Stimulated activated memory B cell treated with anti-CD40 and anti-IgM and Interleukin-4, amounts not matched to agents 10 μg/mL and 1 μg/mL and 100 μg/mL, for 72 hours (primary cell): ENCODE results near the gene SCNN1A.
A peak's percentile ranks its signal among the peaks of the same experiment; 100 is the strongest.

Experiments
- ATAC-seq: fragments of 150-1000 bp; cut with Tn5 transposase; 2 replicates; pipeline ENCODE4 v1.10.0; 2021
- H3K27ac Mint-ChIP-seq: one replicate; pipeline ENCODE4 v1.8.0; 2022; ENCODE audit warnings: mild to moderate bottlenecking, mixed read lengths
- H3K27me3 Mint-ChIP-seq: one replicate; pipeline ENCODE4 v1.8.0; 2022; ENCODE audit warnings: mixed read lengths
- H3K36me3 Mint-ChIP-seq: one replicate; pipeline ENCODE4 v1.8.0; 2022; ENCODE audit warnings: mixed read lengths
- H3K4me1 Mint-ChIP-seq: one replicate; pipeline ENCODE4 v1.8.0; 2022; ENCODE audit warnings: mixed read lengths
- H3K4me3 Mint-ChIP-seq: one replicate; pipeline ENCODE4 v1.8.0; 2022; ENCODE audit warnings: mild to moderate bottlenecking, moderate library complexity, mixed read lengths
- H3K9me3 Mint-ChIP-seq: one replicate; pipeline ENCODE4 v1.8.0; 2022; ENCODE audit warnings: mixed read lengths

SCNN1A gene

GRCh38 chr12:6375269-6376078 is at the start of gene SCNN1A:
Gene SCNN1A, minus strand, starts transcription at chr12:6375563. Its CDS starts 780 bp downstream, at chr12:6374783.
- Mint-ChIP-seq H3K36me3 (no peaks in the 10 kb centered on the region), H3K9me3 (no peaks in the 10 kb centered on the region), H3K4me1 (peaks cover 6% of the 10 kb centered on the region), H3K27ac (no peak within 1 kb of the TSS), H3K4me3 (no peak within 1 kb of the TSS), H3K27me3 (peaks cover 73% of the 10 kb centered on the region)
- ATAC-seq = no peak

GRCh38 chr12:6424866-6425265 is 49.5 kb upstream of the SCNN1A start:
- no peaks in the 10 kb centered on the region for H3K27me3 Mint-ChIP-seq

GRCh38 chr12:6424008-6424347 is 48.6 kb upstream of the SCNN1A start:
- Mint-ChIP-seq H3K4me3 (peak overlapping the region; percentile 61), H3K4me1 (peaks cover 43% of the 10 kb centered on the region), H3K36me3 (no peaks in the 10 kb centered on the region), H3K27me3 (no peaks in the 10 kb centered on the region), H3K9me3 (no peaks in the 10 kb centered on the region), H3K27ac (peak overlapping the region; percentile 87)
- no peak for ATAC-seq

More at GRCh38 chr12:6424866-6425265, 49.5 kb upstream of the SCNN1A start:
- H3K9me3 Mint-ChIP-seq = no peaks in the 10 kb centered on the region
- peaks cover 48% of the 10 kb centered on the region for H3K4me1 Mint-ChIP-seq
- no peak overlapping the region for H3K4me3 Mint-ChIP-seq
- peak overlapping the region; percentile 95 for H3K27ac Mint-ChIP-seq
- H3K36me3 Mint-ChIP-seq = no peaks in the 10 kb centered on the region
- ATAC-seq = no peak

- peak; percentile 60 for ATAC-seq
- Mint-ChIP-seq H3K9me3 (no peaks in the 10 kb centered on the region), H3K27me3 (no peaks in the 10 kb centered on the region), H3K4me3 (peak overlapping the region; percentile 61), H3K27ac (peak overlapping the region; percentile 87), H3K4me1 (peaks cover 42% of the 10 kb centered on the region), H3K36me3 (no peaks in the 10 kb centered on the region)
Measured at GRCh38 chr12:6423267-6424007, 48.1 kb upstream of the SCNN1A start.

- Mint-ChIP-seq H3K27me3 (peaks cover 21% of the 10 kb centered on the region), H3K27ac (no peak overlapping the region), H3K36me3 (no peaks in the 10 kb centered on the region), H3K4me3 (no peak overlapping the region), H3K4me1 (peaks cover 25% of the 10 kb centered on the region), H3K9me3 (no peaks in the 10 kb centered on the region)
- ATAC-seq = no peak
Measured at GRCh38 chr12:6420364-6420763, 45.0 kb upstream of the SCNN1A start.

GRCh38 chr12:6418796-6419195 is 43.4 kb upstream of the SCNN1A start:
- Mint-ChIP-seq H3K9me3 (no peaks in the 10 kb centered on the region), H3K4me1 (peaks cover 20% of the 10 kb centered on the region), H3K4me3 (no peak overlapping the region), H3K27ac (no peak overlapping the region), H3K27me3 (peaks cover 37% of the 10 kb centered on the region), H3K36me3 (no peaks in the 10 kb centered on the region)
- no peak for ATAC-seq

- H3K4me3 Mint-ChIP-seq = no peak overlapping the region
- H3K27me3 Mint-ChIP-seq = peaks cover 41% of the 10 kb centered on the region
- H3K4me1 Mint-ChIP-seq = peaks cover 14% of the 10 kb centered on the region
- peak overlapping the region; percentile 17 for H3K27ac Mint-ChIP-seq
- ATAC-seq = peak; percentile 54
- H3K36me3 Mint-ChIP-seq = no peaks in the 10 kb centered on the region
- no peaks in the 10 kb centered on the region for H3K9me3 Mint-ChIP-seq
Measured at GRCh38 chr12:6416596-6416995, 41.2 kb upstream of the SCNN1A start.

GRCh38 chr12:6407236-6407954 is 32.0 kb upstream of the SCNN1A start:
- ATAC-seq = no peak
- no peaks in the 10 kb centered on the region for H3K4me1 Mint-ChIP-seq
- no peak overlapping the region for H3K4me3 Mint-ChIP-seq
- H3K36me3 Mint-ChIP-seq = no peaks in the 10 kb centered on the region
- H3K27me3 Mint-ChIP-seq = peaks cover 47% of the 10 kb centered on the region
- H3K27ac Mint-ChIP-seq = no peak overlapping the region
- peaks cover 4% of the 10 kb centered on the region for H3K9me3 Mint-ChIP-seq

GRCh38 chr12:6405963-6406362 is 30.6 kb upstream of the SCNN1A start:
- no peak overlapping the region for H3K27ac Mint-ChIP-seq
- H3K4me1 Mint-ChIP-seq = no peaks in the 10 kb centered on the region
- peaks cover 55% of the 10 kb centered on the region for H3K27me3 Mint-ChIP-seq
- ATAC-seq = no peak
- H3K4me3 Mint-ChIP-seq = no peak overlapping the region
- peaks cover 4% of the 10 kb centered on the region for H3K9me3 Mint-ChIP-seq
- H3K36me3 Mint-ChIP-seq = no peaks in the 10 kb centered on the region

- H3K9me3 Mint-ChIP-seq = peaks cover 4% of the 10 kb centered on the region
- H3K27ac Mint-ChIP-seq = no peak overlapping the region
- H3K4me1 Mint-ChIP-seq = no peaks in the 10 kb centered on the region
- peaks cover 53% of the 10 kb centered on the region for H3K27me3 Mint-ChIP-seq
- no peaks in the 10 kb centered on the region for H3K36me3 Mint-ChIP-seq
- no peak overlapping the region for H3K4me3 Mint-ChIP-seq
- no peak for ATAC-seq
Measured at GRCh38 chr12:6404390-6404789, 29.0 kb upstream of the SCNN1A start.

GRCh38 chr12:6399884-6400644 is 24.7 kb upstream of the SCNN1A start:
- Mint-ChIP-seq H3K27me3 (peaks cover 36% of the 10 kb centered on the region), H3K27ac (no peak overlapping the region), H3K4me3 (no peak overlapping the region), H3K4me1 (no peaks in the 10 kb centered on the region), H3K9me3 (no peaks in the 10 kb centered on the region), H3K36me3 (no peaks in the 10 kb centered on the region)
- no peak for ATAC-seq

- H3K36me3 Mint-ChIP-seq = no peaks in the 10 kb centered on the region
- no peak overlapping the region for H3K4me3 Mint-ChIP-seq
- no peak for ATAC-seq
- H3K9me3 Mint-ChIP-seq = no peaks in the 10 kb centered on the region
- no peaks in the 10 kb centered on the region for H3K4me1 Mint-ChIP-seq
- H3K27me3 Mint-ChIP-seq = peaks cover 20% of the 10 kb centered on the region
- no peak overlapping the region for H3K27ac Mint-ChIP-seq
Measured at GRCh38 chr12:6396031-6396430, 20.7 kb upstream of the SCNN1A start.

GRCh38 chr12:6394398-6394797 is 19.0 kb upstream of the SCNN1A start:
- H3K4me3 Mint-ChIP-seq = no peak overlapping the region
- H3K9me3 Mint-ChIP-seq = no peaks in the 10 kb centered on the region
- H3K4me1 Mint-ChIP-seq = no peaks in the 10 kb centered on the region
- H3K36me3 Mint-ChIP-seq = no peaks in the 10 kb centered on the region
- no peak overlapping the region for H3K27ac Mint-ChIP-seq
- no peak for ATAC-seq
- peaks cover 18% of the 10 kb centered on the region for H3K27me3 Mint-ChIP-seq

- Mint-ChIP-seq H3K4me3 (no peak overlapping the region), H3K9me3 (no peaks in the 10 kb centered on the region), H3K27me3 (peaks cover 20% of the 10 kb centered on the region), H3K36me3 (no peaks in the 10 kb centered on the region), H3K4me1 (no peaks in the 10 kb centered on the region), H3K27ac (no peak overlapping the region)
- no peak for ATAC-seq
Measured at GRCh38 chr12:6393109-6393508, 17.7 kb upstream of the SCNN1A start.

GRCh38 chr12:6392504-6392903 is 17.1 kb upstream of the SCNN1A start:
- Mint-ChIP-seq H3K36me3 (no peaks in the 10 kb centered on the region), H3K9me3 (no peaks in the 10 kb centered on the region), H3K4me3 (no peak overlapping the region), H3K27me3 (peaks cover 26% of the 10 kb centered on the region), H3K4me1 (no peaks in the 10 kb centered on the region), H3K27ac (no peak overlapping the region)
- ATAC-seq = no peak
